ENCODE results near the gene KIR2DL4.
"Not testable (repeated sequence)": the region's sequence is repeated elsewhere in the genome, so short reads cannot be mapped to it uniquely, and the experiment has no call there.

DNA sequence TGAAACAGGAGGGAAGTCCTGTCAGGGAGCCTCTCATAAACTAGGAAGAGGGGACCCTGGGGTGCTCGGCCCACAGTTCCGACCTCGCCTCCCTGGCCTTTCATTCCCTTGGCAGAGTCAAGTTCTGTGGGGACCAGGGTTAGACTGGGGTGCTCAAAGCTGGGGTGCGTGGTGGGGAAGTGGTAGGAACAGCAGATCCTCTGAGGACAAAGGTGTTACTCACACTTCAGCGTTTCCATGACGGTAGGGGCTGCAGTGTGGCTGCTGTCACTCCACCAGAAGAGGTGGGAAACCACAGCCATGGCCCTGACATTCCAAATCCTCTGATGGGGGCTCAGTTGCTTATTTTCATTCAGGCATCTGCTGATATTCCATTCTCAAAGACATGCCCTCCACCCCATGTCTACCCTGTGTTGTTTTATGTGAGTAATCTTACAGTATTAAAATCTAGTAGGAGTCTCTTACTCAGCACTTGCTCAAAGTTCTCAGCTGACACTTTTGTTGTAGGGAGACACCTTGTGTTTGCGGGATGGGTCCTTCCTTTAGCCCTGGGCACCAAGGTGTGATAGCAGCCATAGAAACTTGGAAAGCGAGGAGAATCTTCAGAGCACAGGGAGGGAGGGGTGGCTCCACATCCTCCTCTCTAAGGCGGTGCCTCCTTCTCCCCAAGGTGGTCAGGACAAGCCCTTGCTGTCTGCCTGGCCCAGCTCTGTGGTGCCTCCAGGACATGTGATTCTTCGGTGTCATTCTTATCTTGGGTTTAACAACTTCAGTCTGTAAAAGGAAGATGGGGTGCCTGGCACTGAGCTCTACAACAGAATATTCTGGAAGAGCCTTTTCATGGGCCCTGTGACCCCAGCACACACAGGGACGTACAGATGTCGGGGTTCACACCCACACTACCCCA is 47.0 kb upstream of the KIR2DL4 start:
- TF ChIP-seq EZH2, EZH2phosphoT487 (IDR thresholded peaks at IDR 0.05): not testable (repeated sequence)
- TF ChIP-seq, protein P1, sequence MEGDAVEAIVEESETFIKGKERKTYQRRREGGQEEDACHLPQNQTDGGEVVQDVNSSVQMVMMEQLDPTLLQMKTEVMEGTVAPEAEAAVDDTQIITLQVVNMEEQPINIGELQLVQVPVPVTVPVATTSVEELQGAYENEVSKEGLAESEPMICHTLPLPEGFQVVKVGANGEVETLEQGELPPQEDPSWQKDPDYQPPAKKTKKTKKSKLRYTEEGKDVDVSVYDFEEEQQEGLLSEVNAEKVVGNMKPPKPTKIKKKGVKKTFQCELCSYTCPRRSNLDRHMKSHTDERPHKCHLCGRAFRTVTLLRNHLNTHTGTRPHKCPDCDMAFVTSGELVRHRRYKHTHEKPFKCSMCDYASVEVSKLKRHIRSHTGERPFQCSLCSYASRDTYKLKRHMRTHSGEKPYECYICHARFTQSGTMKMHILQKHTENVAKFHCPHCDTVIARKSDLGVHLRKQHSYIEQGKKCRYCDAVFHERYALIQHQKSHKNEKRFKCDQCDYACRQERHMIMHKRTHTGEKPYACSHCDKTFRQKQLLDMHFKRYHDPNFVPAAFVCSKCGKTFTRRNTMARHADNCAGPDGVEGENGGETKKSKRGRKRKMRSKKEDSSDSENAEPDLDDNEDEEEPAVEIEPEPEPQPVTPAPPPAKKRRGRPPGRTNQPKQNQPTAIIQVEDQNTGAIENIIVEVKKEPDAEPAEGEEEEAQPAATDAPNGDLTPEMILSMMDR (IDR thresholded peaks at IDR 0.05), result not testable (repeated sequence)
